22Rv1 (cell line): ENCODE results near the gene CLEC16A.

Experiments
- ZFX ChIP-seq: fragments of 450-650 bp; IDR thresholded peaks from 2 replicates; pipeline ENCODE4 v1.6.1; 2017; ENCODE audit warnings: antibody characterized with exemption, borderline replicate concordance
- TF ChIP-seq, protein P1 (sequence below): fragments of 450-650 bp; IDR thresholded peaks from 2 replicates; pipeline ENCODE4 v1.5.1; 2017; ENCODE audit warnings: mild to moderate bottlenecking

DNA sequence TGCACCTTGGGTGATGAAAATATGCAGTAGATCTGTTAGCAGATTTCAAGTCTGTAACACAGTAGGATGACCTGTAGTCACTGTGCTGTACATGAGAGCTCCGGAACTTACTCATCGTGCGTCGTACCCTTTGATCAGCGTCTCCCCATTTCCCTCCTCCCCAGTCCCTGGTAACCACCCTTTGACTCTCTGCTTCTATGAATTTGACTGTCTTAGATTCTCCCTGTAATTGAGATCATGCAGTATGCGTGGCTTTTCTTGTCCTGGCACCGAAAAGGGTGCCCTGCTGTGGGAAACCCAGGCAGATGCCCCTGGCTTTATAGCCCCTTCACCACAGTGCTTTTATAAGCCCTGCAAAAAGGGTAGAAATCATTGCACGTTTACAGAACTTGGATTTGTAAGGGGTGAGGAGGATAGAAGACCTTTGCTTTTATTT is 20.5 kb downstream of the CLEC16A start:
- TF ChIP-seq, protein P1, sequence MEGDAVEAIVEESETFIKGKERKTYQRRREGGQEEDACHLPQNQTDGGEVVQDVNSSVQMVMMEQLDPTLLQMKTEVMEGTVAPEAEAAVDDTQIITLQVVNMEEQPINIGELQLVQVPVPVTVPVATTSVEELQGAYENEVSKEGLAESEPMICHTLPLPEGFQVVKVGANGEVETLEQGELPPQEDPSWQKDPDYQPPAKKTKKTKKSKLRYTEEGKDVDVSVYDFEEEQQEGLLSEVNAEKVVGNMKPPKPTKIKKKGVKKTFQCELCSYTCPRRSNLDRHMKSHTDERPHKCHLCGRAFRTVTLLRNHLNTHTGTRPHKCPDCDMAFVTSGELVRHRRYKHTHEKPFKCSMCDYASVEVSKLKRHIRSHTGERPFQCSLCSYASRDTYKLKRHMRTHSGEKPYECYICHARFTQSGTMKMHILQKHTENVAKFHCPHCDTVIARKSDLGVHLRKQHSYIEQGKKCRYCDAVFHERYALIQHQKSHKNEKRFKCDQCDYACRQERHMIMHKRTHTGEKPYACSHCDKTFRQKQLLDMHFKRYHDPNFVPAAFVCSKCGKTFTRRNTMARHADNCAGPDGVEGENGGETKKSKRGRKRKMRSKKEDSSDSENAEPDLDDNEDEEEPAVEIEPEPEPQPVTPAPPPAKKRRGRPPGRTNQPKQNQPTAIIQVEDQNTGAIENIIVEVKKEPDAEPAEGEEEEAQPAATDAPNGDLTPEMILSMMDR, result no peak
- no peak for TF ChIP-seq ZFX
